HG03097 (cell line): ENCODE results near the gene INO80.
"Not testable (repeated sequence)": the region's sequence is repeated elsewhere in the genome, so short reads cannot be mapped to it uniquely, and the experiment has no call there.

Source experiments
- ATAC-seq: cut with Tn5 transposase; IDR thresholded peaks from one replicate; pipeline ENCODE4 v1.9.1; 2021; ENCODE audit not compliant: unreplicated experiment, low FRiP score

The INO80 gene

DNA sequence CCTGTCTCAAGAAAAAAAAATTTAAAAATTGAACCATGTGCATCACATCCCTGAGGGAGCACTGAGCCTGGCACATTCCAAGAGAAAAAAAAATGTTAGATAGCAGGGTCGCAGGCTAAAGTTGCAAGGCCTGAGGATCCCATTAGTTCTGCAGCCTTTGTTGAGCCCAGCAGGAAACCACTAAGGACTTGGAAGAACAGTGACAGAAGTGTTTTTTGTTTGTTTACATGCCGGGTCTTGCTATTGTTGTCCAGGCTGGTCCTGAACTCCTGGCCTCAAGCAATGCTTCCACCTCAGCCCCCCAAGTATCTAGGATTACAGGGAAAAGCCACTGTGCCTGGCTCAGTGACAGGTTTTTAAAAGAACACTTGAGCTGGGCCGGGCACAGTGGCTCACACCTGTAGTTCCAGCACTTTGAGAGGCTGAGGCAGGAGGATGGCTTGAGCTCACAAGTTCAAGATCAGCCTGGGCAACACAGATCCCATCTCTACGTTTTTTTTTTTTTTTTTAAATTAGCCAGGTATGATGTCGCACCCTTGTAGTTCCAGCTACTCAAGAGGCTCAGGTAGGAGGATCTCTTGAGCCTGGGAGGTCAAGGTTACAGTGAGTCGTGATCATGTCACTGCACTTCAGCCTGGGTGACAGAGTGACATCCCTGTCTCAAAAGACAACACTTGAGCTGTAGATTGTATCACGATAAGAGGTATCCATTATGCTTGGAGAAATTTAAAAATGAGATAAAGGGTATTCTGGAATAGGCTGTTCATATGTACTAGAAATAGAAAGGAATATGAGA, 147.6 kb downstream of the INO80 start:
- no peak for ATAC-seq

- ATAC-seq = no peak
These were observed 151.4 kb downstream of the INO80 start for GRCh38 chr15:40964634-40965033.

DNA sequence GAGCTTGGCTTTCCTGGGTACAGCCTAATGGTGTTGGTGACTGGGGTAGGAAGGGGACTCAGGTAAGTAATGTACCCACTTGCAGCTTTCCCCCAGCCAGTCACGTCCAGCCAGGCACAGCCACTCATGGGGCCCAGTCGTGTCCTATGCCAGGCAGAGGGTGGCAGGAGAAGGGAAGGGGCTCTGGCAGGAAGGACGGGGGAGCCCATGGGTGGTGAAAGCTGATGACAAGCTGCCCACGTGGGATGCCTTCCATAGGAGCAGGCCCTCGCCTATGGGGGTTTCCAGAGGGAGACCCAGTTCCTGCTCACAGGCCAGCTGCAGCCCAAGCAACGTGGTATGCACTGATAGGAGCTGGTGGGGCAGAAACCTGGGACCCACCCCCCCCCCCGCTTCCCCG, 152.1 kb downstream of the INO80 start:
- no peak for ATAC-seq

GRCh38 chr15:40963201-40963600, 152.9 kb downstream of the INO80 start:
- ATAC-seq = no peak

GRCh38 chr15:40962317-40962716, 153.8 kb downstream of the INO80 start:
- ATAC-seq = not testable (repeated sequence)

- ATAC-seq = not testable (repeated sequence)
These were observed 154.3 kb downstream of the INO80 start for GRCh38 chr15:40961740-40962139.

DNA sequence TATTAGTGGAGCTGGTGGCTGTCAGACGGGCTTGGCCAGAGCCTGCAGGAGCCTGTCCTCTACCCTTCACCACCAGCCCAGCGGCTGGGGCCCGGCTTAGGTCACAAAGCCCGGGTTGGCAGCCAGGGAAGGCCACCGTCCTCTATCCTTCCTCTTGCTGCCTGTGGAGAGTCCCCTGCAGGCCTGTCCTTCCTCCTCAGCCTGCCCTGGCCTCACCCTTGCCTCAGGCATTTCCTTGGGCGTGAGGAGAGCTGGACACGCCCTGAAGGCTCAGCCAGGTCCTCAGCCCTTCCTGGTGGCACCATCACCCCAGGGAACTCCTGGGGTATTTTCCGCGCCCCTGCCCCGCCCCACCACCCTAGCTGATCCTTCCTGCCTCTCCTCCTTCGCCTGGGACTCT, 155.2 kb downstream of the INO80 start:
- ATAC-seq = no peak

- ATAC-seq = no peak
These were observed 155.8 kb downstream of the INO80 start for GRCh38 chr15:40960151-40960885.

GRCh38 chr15:40959331-40960141, 156.5 kb downstream of the INO80 start:
- ATAC-seq = no peak

DNA sequence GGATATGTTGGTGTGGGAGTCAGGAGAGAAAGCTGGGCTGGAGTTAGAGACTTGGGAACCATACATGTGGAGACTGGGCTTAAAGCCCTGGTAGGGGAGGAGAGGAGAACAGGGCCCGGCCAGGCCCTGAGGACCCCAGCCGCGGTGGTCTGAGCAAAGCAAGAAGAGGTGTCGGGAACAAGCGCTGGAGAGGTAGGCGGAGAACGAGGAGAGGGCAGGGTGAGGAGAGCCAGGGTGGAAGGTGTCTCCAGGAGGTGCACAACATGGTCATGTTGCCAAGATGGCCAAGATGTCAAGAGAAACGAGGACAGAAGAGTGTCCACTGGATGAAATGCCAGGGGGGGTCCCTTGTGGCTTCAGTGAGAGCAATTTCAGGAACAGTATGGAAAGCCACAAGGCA, 157.4 kb downstream of the INO80 start:
- no peak for ATAC-seq

GRCh38 chr15:40958146-40958545, 157.9 kb downstream of the INO80 start:
- ATAC-seq = no peak

- no peak for ATAC-seq
These were observed 158.5 kb downstream of the INO80 start for GRCh38 chr15:40957581-40958051.

DNA sequence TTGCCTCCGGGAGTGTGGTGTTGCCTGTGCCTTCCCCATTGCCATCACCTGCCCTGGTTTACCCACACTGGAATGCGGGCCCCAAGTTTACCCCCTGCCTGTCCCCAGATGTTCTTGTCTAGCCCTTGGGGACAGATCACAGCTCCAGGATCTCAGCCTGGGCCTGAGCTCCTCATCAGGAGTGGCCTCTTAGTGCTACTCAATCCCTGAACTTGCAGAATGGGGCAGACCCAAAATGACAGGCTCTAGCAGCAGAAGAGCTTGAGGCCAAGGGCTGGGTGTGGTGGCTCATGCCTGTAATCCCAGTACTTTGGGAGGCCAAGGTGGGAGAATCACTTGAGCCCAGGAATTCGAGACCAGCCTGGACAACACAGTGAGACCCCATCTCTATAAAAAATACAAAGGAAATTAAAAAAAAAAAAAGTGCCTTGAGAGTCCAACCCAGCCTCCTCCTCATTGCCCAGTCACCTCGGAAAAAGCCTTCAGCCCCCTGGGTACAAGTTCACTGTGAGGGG, 159.0 kb downstream of the INO80 start:
- ATAC-seq = no peak

GRCh38 chr15:40956541-40956982, 159.5 kb downstream of the INO80 start:
- no peak for ATAC-seq

GRCh38 chr15:40955930-40956540, 160.0 kb downstream of the INO80 start:
- ATAC-seq = no peak

DNA sequence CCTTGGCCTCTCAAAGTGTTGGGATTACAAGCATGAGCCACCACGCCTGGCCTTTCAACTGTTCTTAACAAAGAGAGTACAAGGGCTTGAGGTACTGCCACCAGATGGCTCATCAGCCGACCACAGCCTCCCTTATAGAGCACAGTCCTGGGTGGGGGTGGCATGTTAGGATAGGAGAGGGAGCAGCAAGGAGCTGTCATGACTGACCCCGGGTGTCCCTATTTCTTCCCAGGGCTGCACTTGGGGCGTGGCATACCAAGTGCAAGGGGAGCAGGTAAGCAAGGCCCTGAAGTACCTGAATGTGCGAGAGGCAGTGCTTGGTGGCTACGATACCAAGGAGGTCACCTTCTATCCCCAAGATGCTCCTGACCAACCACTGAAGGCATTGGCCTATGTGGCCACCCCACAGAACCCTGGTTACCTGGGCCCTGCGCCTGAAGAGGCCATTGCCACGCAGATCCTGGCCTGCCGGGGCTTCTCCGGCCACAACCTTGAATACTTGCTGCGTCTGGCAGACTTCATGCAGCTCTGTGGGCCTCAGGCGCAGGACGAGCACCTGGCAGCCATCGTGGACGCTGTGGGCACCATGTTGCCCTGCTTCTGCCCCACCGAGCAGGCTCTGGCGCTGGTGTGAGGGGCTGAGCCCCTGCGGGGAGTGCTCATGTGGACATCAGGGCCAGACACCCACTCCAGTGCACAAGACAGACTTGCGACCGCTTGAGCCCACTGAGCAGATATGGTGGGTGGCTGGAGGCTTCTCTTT, 160.8 kb downstream of the INO80 start:
- ATAC-seq = no peak

DNA sequence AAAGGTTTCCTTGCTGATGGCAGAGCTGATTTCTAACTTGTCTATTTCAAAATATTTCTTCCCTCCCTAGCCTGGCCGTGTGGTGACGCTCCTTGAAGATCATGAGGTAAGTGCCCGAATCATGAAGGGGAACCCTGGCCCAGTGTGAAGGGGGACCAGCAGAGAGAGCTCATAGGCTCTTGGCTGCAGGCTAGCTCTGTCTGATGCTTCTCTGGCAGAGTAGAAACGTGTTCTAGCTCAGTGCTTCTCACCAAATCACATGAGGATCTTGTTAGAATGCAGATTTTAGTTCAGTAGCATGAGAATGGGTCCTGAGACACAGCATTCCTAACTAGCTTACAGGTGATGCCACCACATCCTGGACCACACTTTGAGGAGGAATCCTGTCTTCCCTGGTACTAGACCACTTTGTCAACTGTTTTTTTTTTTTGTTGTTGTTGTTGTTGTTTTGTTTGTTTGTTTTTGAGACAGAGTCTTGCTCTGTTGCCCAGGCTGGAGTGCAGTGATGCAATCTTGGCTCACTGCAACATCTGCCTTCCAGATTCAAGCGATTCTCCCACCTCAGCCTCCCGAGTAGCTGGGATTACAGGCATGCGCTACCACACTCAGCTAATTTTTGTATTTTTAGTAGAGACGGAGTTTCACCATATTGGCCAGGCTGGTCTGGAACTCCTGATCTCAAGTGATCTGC, 161.8 kb downstream of the INO80 start:
- ATAC-seq = not testable (repeated sequence)

DNA sequence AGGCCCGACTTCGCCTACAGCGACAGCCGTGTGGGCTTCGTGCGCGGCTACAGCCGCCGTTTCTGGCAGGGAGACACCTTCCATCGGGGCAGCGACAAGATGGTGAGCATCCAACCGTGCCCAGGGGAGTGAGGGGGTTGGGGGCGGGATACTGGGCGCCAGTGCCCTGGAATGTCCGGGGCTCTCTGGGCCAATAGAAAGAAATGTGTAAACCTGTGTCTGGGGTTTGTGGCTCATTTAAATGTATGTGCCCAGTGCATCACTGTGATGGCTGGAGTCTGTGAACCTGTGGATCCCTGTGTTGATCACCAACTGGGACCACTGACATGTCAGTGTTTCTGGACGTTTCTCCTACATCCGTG, 162.4 kb downstream of the INO80 start:
- no peak for ATAC-seq
